K562 (cell line): ENCODE results near the gene CES5A. TPM values are rescaled to one million over a fixed set of nuclear protein-coding genes. Genes with fewer than 3 reads are reported as not detected.

Source experiments
- ATAC-seq: fragments of 200-7000 bp; cut with Tn5 transposase; 3 replicates; pipeline ENCODE4 v1.9.1; 2020; ENCODE audit warnings: moderate library complexity
- BruUV-seq: library from RNA; stranded (reverse); fragments of 400-500 nt; replicated peaks from 2 replicates; lab custom pipeline; 2021; lab: Mats Ljungman, UMichigan
- CTCF ChIA-PET: fragments of 300-600 bp; formaldehyde crosslinking; extraction: SDS; loops from one replicate; lab custom pipeline; 2021; ENCODE audit warnings: low intra/inter-chr PET ratio; lab: Yijun Ruan, JAX
- POLR2A ChIA-PET: fragments of 300-600, 350-650 bp; sonication (Branson Sonifier 250); formaldehyde crosslinking; extraction: SDS; loops from one replicate; lab custom pipeline; 2021; ENCODE audit warnings: antibody characterized with exemption, inconsistent platforms; lab: Yijun Ruan, JAX
- DNase-seq, 4 experiments: peaks; one replicate each; pipeline versions ENCODE4 v3.0.0 to v3.0.0-alpha.2; 2011 to 2018; ENCODE audit warnings: low spot score in 3 of 4, mixed read lengths in 3 of 4; ENCODE audit errors: extremely low read depth in 1 of 4
- FAIRE-seq: peaks from 2 replicates; lab custom pipeline; 2011; peaks lifted over from hg19 to GRCh38; lab: Jason Lieb, UNC
- H2AFZ ChIP-seq: 2 replicates; pipeline ENCODE4 v1.6.0; 2011; ENCODE audit warnings: low read depth, low read length, control low read depth, inconsistent platforms
- H3K27ac ChIP-seq: fragments of 200-600 bp; 3 replicates; pipeline ENCODE4 v1.8.0; 2011; ENCODE audit warnings: low read depth, mild to moderate bottlenecking, control low read depth, inconsistent platforms, low read length, moderate library complexity, mixed read lengths; ENCODE audit errors: extremely low read depth
- H3K27me3 ChIP-seq, 2 experiments: fragments of 300-600 bp in 1 of 2; 2 replicates in 1 of 2; 3 replicates in 1 of 2; pipeline versions ENCODE4 v1.6.0 to v1.8.0; 2011; ENCODE audit warnings: inconsistent platforms in 2 of 2, low read length in 2 of 2, mild to moderate bottlenecking in 1 of 2, mixed read lengths in 1 of 2, moderate library complexity in 1 of 2; ENCODE audit not compliant: control insufficient read depth in 2 of 2, insufficient read depth in 2 of 2
- H3K36me3 ChIP-seq: fragments of 300-600 bp; 3 replicates; pipeline ENCODE4 v1.8.0; 2011; ENCODE audit warnings: mild to moderate bottlenecking, low read length, inconsistent platforms; ENCODE audit not compliant: control insufficient read depth, insufficient read depth
- H3K4me1 ChIP-seq, 2 experiments: fragments of 200-600 bp in 1 of 2; replicated peaks in 1 of 2; 2 replicates in 1 of 2; 3 replicates in 1 of 2; pipeline versions ENCODE4 v1.5.1 to v1.8.0; 2011; ENCODE audit warnings: inconsistent platforms in 2 of 2, low read length in 2 of 2, mild to moderate bottlenecking in 1 of 2, mixed read lengths in 1 of 2, moderate library complexity in 1 of 2; ENCODE audit not compliant: control insufficient read depth in 2 of 2, insufficient read depth in 2 of 2
- H3K4me2 ChIP-seq: 2 replicates; pipeline ENCODE4 v1.6.1; 2011; ENCODE audit warnings: low read length, control low read depth, inconsistent platforms, mixed read lengths; ENCODE audit not compliant: insufficient read depth
- H3K4me3 ChIP-seq: fragments of 200-600 bp; sonication (generic), shearing (Covaris generic); 2 replicates; pipeline ENCODE4 v1.5.1; 2016; ENCODE audit warnings: control low read depth, inconsistent platforms
- H3K79me2 ChIP-seq: fragments of 200-600 bp; 3 replicates; pipeline ENCODE4 v1.8.0; 2011; ENCODE audit warnings: low read length, inconsistent platforms; ENCODE audit not compliant: control insufficient read depth, insufficient read depth
- H3K9ac ChIP-seq, 2 experiments: 2 replicates each; pipeline versions ENCODE4 v1.6.0 to v1.6.1; 2011; ENCODE audit warnings: low read depth in 2 of 2, low read length in 2 of 2, control low read depth in 1 of 2, inconsistent platforms in 1 of 2, mild to moderate bottlenecking in 1 of 2, mixed read lengths in 1 of 2; ENCODE audit not compliant: insufficient read depth in 1 of 2
- H3K9me1 ChIP-seq: one replicate; pipeline ENCODE4 v1.6.0; 2011; ENCODE audit warnings: inconsistent platforms, mild to moderate bottlenecking, low read length, moderate library complexity; ENCODE audit not compliant: control insufficient read depth, insufficient read depth
- H3K9me3 ChIP-seq: replicated peaks from 2 replicates; pipeline ENCODE4 v1.5.1; 2011; ENCODE audit warnings: low read depth, low read length, inconsistent platforms; ENCODE audit not compliant: control insufficient read depth, insufficient read depth
- H4K20me1 ChIP-seq: replicated peaks from 2 replicates; pipeline ENCODE4 v1.6.1; 2011; ENCODE audit warnings: low read length, inconsistent platforms, mixed read lengths; ENCODE audit not compliant: control insufficient read depth, insufficient read depth
- CTCFL ChIP-seq: IDR thresholded peaks from 2 replicates; pipeline ENCODE4 v1.6.1; 2011; ENCODE audit warnings: borderline replicate concordance, low read depth, mild to moderate bottlenecking, moderate library complexity, low read length; ENCODE audit not compliant: insufficient read depth, poor library complexity, severe bottlenecking
- GABPB2 ChIP-seq: fragments of 250-450 bp; sonication (Bioruptor Pico); conservative IDR thresholded peaks from 2 replicates; pipeline ENCODE4 v1.5.1; 2021; ENCODE audit warnings: mild to moderate bottlenecking
- HDAC3 ChIP-seq: fragments of 450-650 bp; IDR thresholded peaks from 2 replicates; pipeline ENCODE4 v1.6.1; 2018; ENCODE audit warnings: borderline replicate concordance, mild to moderate bottlenecking, moderate library complexity; ENCODE audit not compliant: partially characterized antibody
- NFYB ChIP-seq: IDR thresholded peaks from 2 replicates; pipeline ENCODE4 v1.6.1; 2011; ENCODE audit warnings: mild to moderate bottlenecking, moderate library complexity; ENCODE audit not compliant: insufficient read length; ENCODE audit errors: extremely low read depth
- NR4A1 ChIP-seq, 2 experiments: fragments of 250-450 bp in 1 of 2; fragments of 450-650 bp in 1 of 2; sonication (Bioruptor Pico) in 1 of 2; IDR thresholded peaks; 2 replicates each; pipeline versions ENCODE4 v1.4.0 to v1.6.1; 2016 to 2020; ENCODE audit warnings: mild to moderate bottlenecking in 2 of 2, missing compliant biosample characterization in 1 of 2, missing genetic modification characterization in 1 of 2, moderate library complexity in 1 of 2
- POLR2H ChIP-seq: IDR thresholded peaks from 2 replicates; pipeline ENCODE4 v1.6.1; 2016; ENCODE audit warnings: missing genetic modification characterization, low read depth, mild to moderate bottlenecking, control low read depth, missing compliant biosample characterization, moderate library complexity
- SIX5 ChIP-seq, 2 experiments: IDR thresholded peaks; 2 replicates each; pipeline ENCODE4 v1.6.1; 2011; ENCODE audit warnings: low read length in 2 of 2, borderline replicate concordance in 1 of 2, low read depth in 1 of 2, mild to moderate bottlenecking in 1 of 2, moderate library complexity in 1 of 2; ENCODE audit not compliant: insufficient read depth in 1 of 2
- SMAD1 ChIP-seq: fragments of 150-350 bp; IDR thresholded peaks from 2 replicates; pipeline ENCODE4 v1.6.1; 2014; ENCODE audit warnings: low read length, low read depth; ENCODE audit not compliant: partially characterized antibody
- STAT6 ChIP-seq: sonication (generic); formaldehyde crosslinking; IDR thresholded peaks from 2 replicates; pipeline ENCODE4 v1.8.1; 2023; ENCODE audit warnings: mild to moderate bottlenecking, missing genetic modification reagents
- ZNF224 ChIP-seq: sonication (generic); formaldehyde crosslinking; IDR thresholded peaks from 2 replicates; pipeline ENCODE4 v1.8.0; 2022; ENCODE audit warnings: mild to moderate bottlenecking, missing genetic modification reagents
- ZNF324 ChIP-seq: fragments of 250-450 bp; sonication (Bioruptor Pico); IDR thresholded peaks from 2 replicates; pipeline ENCODE4 v1.4.0; 2020; ENCODE audit warnings: mild to moderate bottlenecking
- WGBS: fragments of 100-300 bp; shearing (Covaris generic); methylation state at CpG from one replicate; pipeline ENCODE4 v1.1.6; 2016; ENCODE audit warnings: low coverage, mixed read lengths; ENCODE audit not compliant: insufficient coverage; ENCODE audit errors: missing lambda C conversion rate; 5-methylcytosine and 5-hydroxymethylcytosine counted together
- in situ Hi-C: fragments of 300-500 bp; cut with MboI; formaldehyde crosslinking; loops from 4 replicates; pipeline ENCODE4 v1.15.0; 2018; ENCODE audit warnings: inconsistent platforms, mixed read lengths
- intact Hi-C: fragments of 100-400 bp; cut with micrococcal nuclease; formaldehyde crosslinking; loops from 2 replicates; pipeline ENCODE4 v1.14.2; 2022
- polyA plus RNA-seq, 8 experiments: library from polyadenylated mRNA; depleted of rRNA in 4 of 8; stranded (reverse) in 5 of 8; unstranded in 3 of 8; fragments of >200 nt; fragmentation: Nextera tagmentation in 2 of 8; fragmentation: Illumina TruSeq in 1 of 8; extraction: Ambion mirVana in 2 of 8; extraction: Trizol in 1 of 8; gene quantifications; 2 replicates each; pipeline versions ENCODE4 v1.2.1 to v1.2.3, GENCODE V29; 2011 to 2014; ENCODE audit warnings: inconsistent platforms in 1 of 8, missing spikeins in 1 of 8
- total RNA-seq, 7 experiments: library from RNA; depleted of rRNA in 6 of 7; stranded (reverse); fragments of >200 nt in 6 of 7; fragmentation: Illumina TruSeq in 2 of 7; extraction: Trizol in 2 of 7; gene quantifications; 2 replicates each; pipeline versions ENCODE4 v1.2.1 to v1.2.3, GENCODE V29; 2011 to 2021; ENCODE audit warnings: low replicate concordance in 1 of 7

CES5A gene
- total and polyA plus RNA-seq, 9 of the 15 experiments (the other 6 are each of a cell fraction or from before 2014, with no cell fraction given), result 0.07 to 0.17 (median 0.15) TPM; not detected in 4

- TF ChIP-seq STAT6 (no peak), NR4A1 (CRISPR knock-in tag; IDR thresholded peaks at IDR 0.05) (no peak), NR4A1 (tag; IDR thresholded peaks at IDR 0.05) (no peak)
Observed at GRCh38 chr16:55908641-55909040, 33.5 kb upstream of the CES5A start (continued).

- CTCF ChIA-PET, result no interaction called here
- Histone ChIP-seq H3K36me3 (no peaks in the 10 kb centered on the region), H3K9ac (no peak overlapping the region)
- no peak for FAIRE-seq
- ATAC-seq, result no peak
- POLR2A ChIA-PET, result no interaction called here
- TF ChIP-seq NFYB (no peak), ZNF224 (CRISPR knock-in tag) (no peak), GABPB2 (CRISPR knock-in tag) (no peak), SIX5 (IDR thresholded peaks at IDR 0.05; ENCODE audit: borderline replicate concordance in 1 of 2, insufficient read depth in 1 of 2, low read depth in 1 of 2, low read length in 2 of 2) (no peak), POLR2H (tag) (no peak), HDAC3 (no peak), ZNF324 (no peak), SMAD1 (no peak), CTCFL (no peak)
- TF ChIP-seq, all 486 proteins: peak for 0
- Histone ChIP-seq H3K27ac (no peak overlapping the region), H3K4me1 (no peaks in the 10 kb centered on the region), H3K79me2 (no peaks in the 10 kb centered on the region), H3K4me2 (no peak overlapping the region), H3K9me1 (no peaks in the 10 kb centered on the region), H2AFZ (no peak overlapping the region), H3K9me3 (no peaks in the 10 kb centered on the region), H3K27me3 (peaks cover 0 to 6% of the 10 kb centered on the region in 2 experiments; a peak in 2 of 5 replicates), H4K20me1 (no peaks in the 10 kb centered on the region), H3K4me3 (no peak overlapping the region)
- intact Hi-C loops, result no loop called here
- BruUV-seq, result no TSS peak
- no peak for DNase-seq
- WGBS, result 0% methylated on average over 2 of the region's 3 CpGs
- in situ Hi-C loops, result no loop called here
Observed at GRCh38 chr16:55907661-55908060, 32.5 kb upstream of the CES5A start.
